ENCODE measurements around the gene SLC12A8.

The SLC12A8 gene

DNA sequence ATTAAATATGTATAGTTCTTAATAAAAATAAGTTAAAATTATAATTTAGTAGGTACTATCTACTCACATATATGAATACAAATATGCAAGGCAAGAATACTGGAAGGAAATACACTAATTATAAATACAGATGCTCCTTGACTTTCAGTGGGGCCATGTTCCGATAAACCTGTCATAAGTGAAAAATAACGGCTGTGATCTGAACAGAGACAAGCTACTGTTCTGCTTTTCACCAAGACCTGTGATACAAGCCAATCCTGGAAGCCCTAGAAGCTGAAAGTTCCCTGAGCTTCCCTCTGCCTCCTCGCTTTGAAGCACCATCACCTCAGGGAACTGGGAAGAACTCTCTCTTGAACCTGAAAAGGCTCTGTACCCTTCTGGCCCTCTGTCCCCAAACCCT lies 55.4 kb downstream of the SLC12A8 start:
- DNase-seq (ENCODE audit: low read depth) = no peak

DNA sequence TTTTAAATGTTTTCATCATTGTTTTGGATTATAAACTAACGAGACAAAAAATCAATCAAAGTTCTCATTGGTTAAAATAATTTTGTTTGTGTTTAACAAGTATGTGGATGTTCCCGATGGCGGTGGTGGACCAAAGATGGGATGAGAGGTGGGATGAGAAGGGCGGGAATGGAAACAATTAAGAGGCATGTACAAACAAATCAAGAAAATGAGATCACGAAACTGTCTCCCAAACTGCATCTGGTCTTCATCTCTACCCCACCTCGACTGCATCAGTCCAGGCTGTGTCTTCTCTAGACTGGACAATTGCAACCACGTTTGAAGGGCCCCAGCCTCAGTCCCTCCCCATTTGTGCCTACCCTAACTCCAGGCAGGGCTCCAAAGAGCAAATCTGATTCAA lies 56.1 kb downstream of the SLC12A8 start:
- H3K4me3 ChIP-seq (ENCODE audit: low read length) = no peak overlapping the region
- no peak for DNase-seq (ENCODE audit: low read depth)
- TF ChIP-seq, protein P1, sequence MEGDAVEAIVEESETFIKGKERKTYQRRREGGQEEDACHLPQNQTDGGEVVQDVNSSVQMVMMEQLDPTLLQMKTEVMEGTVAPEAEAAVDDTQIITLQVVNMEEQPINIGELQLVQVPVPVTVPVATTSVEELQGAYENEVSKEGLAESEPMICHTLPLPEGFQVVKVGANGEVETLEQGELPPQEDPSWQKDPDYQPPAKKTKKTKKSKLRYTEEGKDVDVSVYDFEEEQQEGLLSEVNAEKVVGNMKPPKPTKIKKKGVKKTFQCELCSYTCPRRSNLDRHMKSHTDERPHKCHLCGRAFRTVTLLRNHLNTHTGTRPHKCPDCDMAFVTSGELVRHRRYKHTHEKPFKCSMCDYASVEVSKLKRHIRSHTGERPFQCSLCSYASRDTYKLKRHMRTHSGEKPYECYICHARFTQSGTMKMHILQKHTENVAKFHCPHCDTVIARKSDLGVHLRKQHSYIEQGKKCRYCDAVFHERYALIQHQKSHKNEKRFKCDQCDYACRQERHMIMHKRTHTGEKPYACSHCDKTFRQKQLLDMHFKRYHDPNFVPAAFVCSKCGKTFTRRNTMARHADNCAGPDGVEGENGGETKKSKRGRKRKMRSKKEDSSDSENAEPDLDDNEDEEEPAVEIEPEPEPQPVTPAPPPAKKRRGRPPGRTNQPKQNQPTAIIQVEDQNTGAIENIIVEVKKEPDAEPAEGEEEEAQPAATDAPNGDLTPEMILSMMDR (IDR thresholded peaks at IDR 0.05; ENCODE audit: insufficient read depth, low read depth, low read length, missing control alignments) = no peak

More for the DNA sequence above, 55.4 kb downstream of the SLC12A8 start:
- TF ChIP-seq, protein P1 (IDR thresholded peaks at IDR 0.05; ENCODE audit: insufficient read depth, low read depth, low read length, missing control alignments) = no peak
- H3K4me3 ChIP-seq (ENCODE audit: low read length) = no peak overlapping the region

DNA sequence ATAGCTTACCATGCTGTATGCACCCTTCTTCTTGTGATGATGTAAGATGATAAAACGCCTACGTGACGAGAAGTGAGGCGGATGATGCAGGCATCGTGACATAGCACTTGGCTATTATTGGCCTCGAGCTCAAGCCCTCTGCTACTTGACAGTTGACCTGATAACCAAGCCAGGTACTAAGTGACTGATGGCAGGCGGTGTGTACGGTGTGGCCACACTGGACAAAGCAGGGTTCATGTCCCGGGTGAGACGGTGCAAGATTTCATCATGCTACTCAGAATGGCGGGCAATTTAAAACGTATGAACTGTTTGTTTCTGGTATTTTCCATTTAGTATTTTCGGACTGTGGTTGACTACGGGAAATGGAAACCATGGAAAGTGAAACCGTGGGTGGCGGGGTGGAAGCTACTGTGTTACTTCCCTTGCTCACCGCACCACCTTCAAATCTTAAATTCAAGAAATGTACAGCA lies 57.7 kb downstream of the SLC12A8 start:
- no peak overlapping the region for H3K4me3 ChIP-seq (ENCODE audit: low read length)
- DNase-seq (ENCODE audit: low read depth) = no peak
- TF ChIP-seq, protein P1 (IDR thresholded peaks at IDR 0.05; ENCODE audit: insufficient read depth, low read depth, low read length, missing control alignments) = no peak

DNA sequence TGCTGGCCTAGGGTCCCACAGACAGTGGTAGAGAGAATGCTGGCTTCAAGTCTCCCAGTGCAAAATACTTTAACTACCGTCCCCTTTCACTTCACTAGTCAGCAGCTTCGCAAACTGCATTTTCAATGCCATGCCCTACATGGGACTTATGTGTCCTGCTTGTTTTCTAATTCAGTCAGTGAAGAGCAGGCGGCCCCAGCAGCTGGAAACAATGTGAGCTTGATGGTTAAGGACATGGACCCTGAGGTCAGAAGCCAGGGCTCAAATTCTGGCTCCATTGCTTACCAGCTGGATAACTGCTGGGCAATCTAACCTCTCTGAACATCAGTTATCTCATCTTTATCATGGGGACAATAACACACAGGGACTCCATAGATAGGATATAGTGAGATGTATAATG lies 58.4 kb downstream of the SLC12A8 start:
- TF ChIP-seq, protein P1 (IDR thresholded peaks at IDR 0.05; ENCODE audit: insufficient read depth, low read depth, low read length, missing control alignments) = no peak

DNA sequence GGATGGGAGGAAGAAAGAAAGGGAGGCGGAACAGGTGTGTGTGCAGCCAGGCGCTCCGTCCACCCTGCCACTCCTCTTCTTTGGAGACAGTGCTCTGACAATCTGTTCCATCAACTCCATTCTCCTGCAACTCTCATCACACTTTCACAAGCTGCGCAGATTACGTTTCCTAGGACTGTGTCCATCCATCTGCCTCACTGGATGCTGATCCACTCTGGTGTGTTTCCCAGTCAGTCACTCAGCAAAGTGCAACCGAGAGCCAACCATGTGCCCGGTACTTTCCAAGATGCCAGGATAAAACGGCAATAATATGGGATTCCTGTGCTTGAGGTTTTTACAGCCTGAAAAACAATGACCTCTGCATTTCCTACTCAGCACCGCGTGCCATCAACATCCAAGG lies 59.6 kb downstream of the SLC12A8 start:
- DNase-seq (ENCODE audit: low read depth) = no peak
- no peak overlapping the region for H3K4me3 ChIP-seq (ENCODE audit: low read length)
- TF ChIP-seq, protein P1 (IDR thresholded peaks at IDR 0.05; ENCODE audit: insufficient read depth, low read depth, low read length, missing control alignments) = no peak

More for the DNA sequence above, 58.4 kb downstream of the SLC12A8 start:
- no peak for DNase-seq (ENCODE audit: low read depth)
- no peak overlapping the region for H3K4me3 ChIP-seq (ENCODE audit: low read length)

DNA sequence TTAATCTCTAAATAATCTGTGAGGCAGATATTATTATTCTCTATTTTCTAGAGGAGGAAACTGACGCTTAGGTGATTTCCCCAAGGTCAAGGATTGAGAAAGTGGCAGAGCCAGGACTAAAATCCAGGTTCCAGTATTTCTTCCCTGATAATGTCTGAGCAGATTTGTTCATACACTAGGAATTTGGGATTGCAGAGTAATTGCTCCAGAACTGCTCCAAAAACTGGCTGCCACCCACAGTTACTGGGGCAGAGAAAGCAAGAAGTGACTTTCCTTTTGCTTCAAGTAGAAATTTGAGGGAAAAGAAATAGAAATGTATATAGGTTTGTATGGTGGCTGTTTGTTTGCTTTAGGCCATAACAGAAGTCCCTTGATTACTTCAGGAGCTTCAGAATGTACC lies 60.6 kb downstream of the SLC12A8 start:
- H3K4me3 ChIP-seq (ENCODE audit: low read length) = no peak overlapping the region
- no peak for DNase-seq (ENCODE audit: low read depth)
- TF ChIP-seq, protein P1 (IDR thresholded peaks at IDR 0.05; ENCODE audit: insufficient read depth, low read depth, low read length, missing control alignments) = no peak

DNA sequence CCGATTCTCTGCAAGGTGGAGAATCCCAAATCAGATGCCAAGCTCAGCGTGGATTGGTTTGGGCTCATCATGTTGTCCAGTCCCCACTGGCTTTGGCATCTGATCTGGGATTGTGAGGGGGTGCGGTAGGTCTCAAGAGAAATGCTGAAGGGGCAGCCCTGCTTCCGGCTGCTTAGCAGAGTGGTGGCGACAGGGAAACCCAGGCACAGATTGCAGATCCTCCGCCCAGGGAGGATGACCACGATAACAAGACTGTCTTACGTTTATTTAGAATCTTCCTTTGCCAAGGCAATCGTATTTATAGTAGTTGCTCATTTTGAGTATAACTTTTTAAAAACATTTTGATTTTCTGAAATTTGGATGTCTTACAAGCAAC lies 61.1 kb downstream of the SLC12A8 start:
- no peak for DNase-seq (ENCODE audit: low read depth)
- H3K4me3 ChIP-seq (ENCODE audit: low read length) = no peak overlapping the region
- TF ChIP-seq, protein P1 (IDR thresholded peaks at IDR 0.05; ENCODE audit: insufficient read depth, low read depth, low read length, missing control alignments) = no peak

Measured in epithelial cell of esophagus (primary cell).